Right atrium auricular region (tissue), 2 donors: ENCODE measurements around the gene ZNF516. TPM values are rescaled to one million over a fixed set of nuclear protein-coding genes. Genes with fewer than 3 reads are reported as not detected.
A peak's percentile ranks its signal among the peaks of the same experiment; 100 is the strongest.

Source experiments
- DNase-seq: peaks from one replicate; pipeline ENCODE4 v3.0.0-alpha.2; 2019; ENCODE audit warnings: low spot score
- H3K27ac ChIP-seq, 2 donors: fragments of 200-600 bp; sonication (generic); 1 replicate in 1 of 2; 2 replicates in 1 of 2; pipeline ENCODE4 v1.5.1; 2016 to 2019
- H3K27me3 ChIP-seq, 2 donors: fragments of 200-600 bp; sonication (generic); one replicate each; pipeline versions ENCODE4 v1.5.1 to v1.6.0; 2017 to 2019
- H3K36me3 ChIP-seq: fragments of 200-600 bp; sonication (generic); one replicate; pipeline ENCODE4 v1.5.1; 2016
- H3K4me1 ChIP-seq, 2 donors: fragments of 200-600 bp; sonication (generic); one replicate each; pipeline versions ENCODE4 v1.5.1 to v1.6.0; 2017 to 2019
- H3K4me3 ChIP-seq, 2 donors: fragments of 200-600 bp; sonication (generic); 1 replicate in 1 of 2; 2 replicates in 1 of 2; pipeline ENCODE4 v1.5.1; 2017 to 2019; ENCODE audit warnings: mild to moderate bottlenecking in 1 of 2, moderate library complexity in 1 of 2
- H3K9me3 ChIP-seq, 2 donors: fragments of 200-600 bp; sonication (generic); one replicate each; pipeline ENCODE4 v1.5.1; 2019
- CTCF ChIP-seq, 2 donors: fragments of 200-600 bp; sonication (generic); IDR thresholded peaks; one replicate each; pipeline ENCODE4 v1.5.1; 2019; ENCODE audit warnings: antibody characterized with exemption in 2 of 2
- total RNA-seq, 2 donors: library from RNA; depleted of rRNA; stranded (reverse); fragments of >200 nt; gene quantifications; one replicate each; pipeline ENCODE4 v1.1.0, GENCODE V29; 2016

ZNF516 gene
- total RNA-seq, 2 donors from 2014 or later = 11.0 to 14.0 TPM

- TF ChIP-seq CTCF (IDR thresholded peaks at IDR 0.05) = no peak
- Histone ChIP-seq H3K36me3 (no peaks in the 10 kb centered on the region), H3K27ac (no peak overlapping the region), H3K9me3 (no peaks in the 10 kb centered on the region), H3K4me1 (peaks cover 0 to 49% of the 10 kb centered on the region in 2 donors), H3K4me3 (no peak overlapping the region), H3K27me3 (no peaks in the 10 kb centered on the region)
- no peak for DNase-seq
Observed at GRCh38 chr18:76454418-76454817, 40.6 kb downstream of the ZNF516 start.

- TF ChIP-seq CTCF (IDR thresholded peaks at IDR 0.05) = no peak
- no peaks in the 10 kb centered on the region for H3K36me3 ChIP-seq
- H3K9me3 ChIP-seq = no peaks in the 10 kb centered on the region
- DNase-seq = no peak
- no peaks in the 10 kb centered on the region for H3K27me3 ChIP-seq
- H3K27ac ChIP-seq = no peak overlapping the region
- no peak overlapping the region for H3K4me3 ChIP-seq
- H3K4me1 ChIP-seq = peaks cover 0 to 49% of the 10 kb centered on the region in 2 donors
Observed at GRCh38 chr18:76453932-76454331, 41.1 kb downstream of the ZNF516 start.

- no peak overlapping the region for H3K4me3 ChIP-seq
- no peak for TF ChIP-seq CTCF (IDR thresholded peaks at IDR 0.05)
- H3K36me3 ChIP-seq = no peaks in the 10 kb centered on the region
- no peak overlapping the region for H3K27ac ChIP-seq
- H3K9me3 ChIP-seq = no peaks in the 10 kb centered on the region
- H3K27me3 ChIP-seq = no peaks in the 10 kb centered on the region
- no peak for DNase-seq
- peaks cover 0 to 56% of the 10 kb centered on the region in 2 donors for H3K4me1 ChIP-seq
Observed at GRCh38 chr18:76453057-76453561, 41.9 kb downstream of the ZNF516 start.

- H3K9me3 ChIP-seq = no peaks in the 10 kb centered on the region
- TF ChIP-seq CTCF (IDR thresholded peaks at IDR 0.05) = no peak
- no peaks in the 10 kb centered on the region for H3K36me3 ChIP-seq
- H3K4me1 ChIP-seq = peaks cover 0 to 51% of the 10 kb centered on the region in 2 donors
- H3K27me3 ChIP-seq = no peaks in the 10 kb centered on the region
- H3K4me3 ChIP-seq = no peak overlapping the region
- H3K27ac ChIP-seq = peak overlapping the region; percentile 86 to 89
- DNase-seq = no peak
Observed at GRCh38 chr18:76452357-76452756, 42.7 kb downstream of the ZNF516 start.

GRCh38 chr18:76451396-76452331 lies 43.4 kb downstream of the ZNF516 start:
- Histone ChIP-seq H3K36me3 (no peaks in the 10 kb centered on the region), H3K4me3 (peak overlapping the region; percentile 62 to 65), H3K27ac (peak overlapping the region; percentile 86 to 89), H3K4me1 (peaks cover 0 to 51% of the 10 kb centered on the region in 2 donors), H3K9me3 (no peaks in the 10 kb centered on the region), H3K27me3 (no peaks in the 10 kb centered on the region)
- TF ChIP-seq CTCF (IDR thresholded peaks at IDR 0.05) = no peak
- peak; percentile 58 for DNase-seq
